ENCODE measurements around the gene PHF19.

DNA sequence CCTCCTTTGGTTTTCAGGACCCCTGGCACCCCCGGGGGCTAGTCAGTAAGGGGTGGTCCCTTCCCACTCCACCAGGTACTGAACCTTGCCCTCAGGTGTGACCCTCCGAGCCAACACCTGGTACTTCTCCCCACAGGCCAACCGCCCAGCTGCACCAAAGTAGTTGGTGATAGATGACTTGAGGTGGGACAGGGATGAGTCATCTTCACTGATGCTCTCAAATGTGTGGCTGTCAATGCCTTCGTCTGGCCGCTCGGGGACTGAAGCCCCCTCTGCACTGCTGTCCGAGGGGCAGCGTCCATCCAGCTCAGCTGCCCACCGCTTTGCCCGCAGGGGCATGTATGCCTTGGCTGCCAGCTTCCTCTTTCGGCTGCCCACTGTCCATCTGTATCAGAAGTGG, 19.1 kb downstream of the PHF19 start:
- TF ChIP-seq POLR2A (IDR thresholded peaks at IDR 0.05; ENCODE audit: low read length) (no peak), GATA1 (IDR thresholded peaks at IDR 0.05; ENCODE audit: low read depth, low read length) (no peak)
